Osteoblast (primary cell): ENCODE data around the gene CRY2. TPM values are rescaled to one million over a fixed set of nuclear protein-coding genes. Genes with fewer than 3 reads are reported as not detected.

Source experiments
- DNase-seq: peaks from one replicate; pipeline ENCODE4 v3.0.0; 2011; ENCODE audit warnings: low spot score, mixed read lengths; ENCODE audit not compliant: insufficient read length; ENCODE audit errors: missing footprints
- H2AFZ ChIP-seq: 2 replicates; pipeline ENCODE4 v1.6.0; 2011; ENCODE audit warnings: mild to moderate bottlenecking, low read length
- H3K27ac ChIP-seq: 2 replicates; pipeline ENCODE4 v1.5.1; 2011; ENCODE audit warnings: mild to moderate bottlenecking, low read depth, low read length, moderate library complexity
- H3K27me3 ChIP-seq: 2 replicates; pipeline ENCODE4 v1.6.0; 2012; ENCODE audit warnings: mild to moderate bottlenecking, control low read depth, inconsistent platforms, low read length, moderate library complexity; ENCODE audit not compliant: insufficient read depth
- H3K36me3 ChIP-seq: 2 replicates; pipeline ENCODE4 v1.5.1; 2011; ENCODE audit warnings: mild to moderate bottlenecking, low read length, control low read depth, moderate library complexity; ENCODE audit not compliant: insufficient read depth
- H3K4me1 ChIP-seq: 2 replicates; pipeline ENCODE4 v1.5.1; 2011; ENCODE audit warnings: mild to moderate bottlenecking, low read length, control low read depth, moderate library complexity; ENCODE audit not compliant: insufficient read depth
- H3K4me2 ChIP-seq: 2 replicates; pipeline ENCODE4 v1.6.0; 2011; ENCODE audit warnings: mild to moderate bottlenecking, low read length; ENCODE audit not compliant: insufficient read depth
- H3K4me3 ChIP-seq: fragments of 200-600 bp; sonication (generic); 3 replicates; pipeline ENCODE4 v1.5.1; 2012; ENCODE audit warnings: mild to moderate bottlenecking, low read length, inconsistent platforms; ENCODE audit not compliant: insufficient read depth
- H3K79me2 ChIP-seq: 2 replicates; pipeline ENCODE4 v1.6.0; 2012; ENCODE audit warnings: mild to moderate bottlenecking, low read length, control low read depth, inconsistent platforms; ENCODE audit not compliant: insufficient read depth
- H3K9me3 ChIP-seq: 2 replicates; pipeline ENCODE4 v1.5.1; 2011; ENCODE audit warnings: low read depth, low read length, control low read depth
- H4K20me1 ChIP-seq: 2 replicates; pipeline ENCODE4 v1.6.0; 2012; ENCODE audit warnings: mild to moderate bottlenecking, low read length, control low read depth; ENCODE audit not compliant: insufficient read depth
- CTCF ChIP-seq: IDR thresholded peaks from 2 replicates; pipeline ENCODE4 v1.5.1; 2011; ENCODE audit warnings: mild to moderate bottlenecking, low read depth, low read length, moderate library complexity; ENCODE audit errors: extremely low read depth
- total RNA-seq: library from RNA; depleted of rRNA; stranded (reverse); fragments of >200 nt; gene quantifications from 2 replicates; pipeline ENCODE4 v1.2.3, GENCODE V29; 2012

The CRY2 gene
- total RNA-seq, 1 donor = 21.0 TPM

DNA sequence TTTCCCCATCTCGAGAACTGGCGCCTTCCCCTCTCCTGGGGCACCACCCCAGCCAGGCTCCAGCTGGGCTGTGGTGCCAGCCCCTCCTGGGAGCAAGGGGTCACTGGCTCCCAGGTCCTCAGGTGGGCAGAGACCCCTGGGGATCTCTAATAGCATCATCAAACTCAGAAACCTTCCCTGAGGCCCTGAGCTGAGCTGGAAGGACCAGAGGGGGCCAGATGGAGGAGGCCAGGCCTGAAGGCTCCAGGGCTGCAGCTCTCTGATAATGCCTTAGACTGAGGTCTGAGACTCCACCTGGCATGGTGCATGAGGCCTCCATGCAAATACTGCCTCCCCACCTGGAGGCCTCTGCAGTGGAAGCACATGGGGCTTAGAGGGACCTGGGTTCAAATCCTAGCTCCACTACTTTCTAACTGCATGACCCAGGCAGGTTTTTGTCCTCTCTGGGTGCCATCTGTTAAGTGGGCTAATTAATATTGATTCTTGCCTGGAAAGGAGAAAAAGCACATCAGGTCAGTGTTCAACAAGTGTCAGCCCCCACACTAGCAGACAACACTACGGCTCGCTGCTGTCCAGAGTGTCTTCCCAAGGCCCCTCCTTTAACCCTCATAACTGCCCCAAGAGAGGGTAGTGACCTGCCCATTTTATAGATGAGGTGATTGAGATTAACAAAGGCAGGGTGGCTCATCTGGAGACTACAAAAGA, 39.7 kb downstream of the CRY2 start:
- Histone ChIP-seq H3K4me3 (no peak overlapping the region), H3K36me3 (peaks cover 2% of the 10 kb centered on the region), H3K27me3 (peaks cover 12% of the 10 kb centered on the region), H3K9me3 (no peaks in the 10 kb centered on the region), H2AFZ (no peak overlapping the region), H3K4me2 (no peak overlapping the region), H4K20me1 (peaks cover 27% of the 10 kb centered on the region), H3K79me2 (no peaks in the 10 kb centered on the region), H3K4me1 (no peaks in the 10 kb centered on the region), H3K27ac (no peak overlapping the region)
- peak; percentile 79 for DNase-seq
- no peak for TF ChIP-seq CTCF

DNA sequence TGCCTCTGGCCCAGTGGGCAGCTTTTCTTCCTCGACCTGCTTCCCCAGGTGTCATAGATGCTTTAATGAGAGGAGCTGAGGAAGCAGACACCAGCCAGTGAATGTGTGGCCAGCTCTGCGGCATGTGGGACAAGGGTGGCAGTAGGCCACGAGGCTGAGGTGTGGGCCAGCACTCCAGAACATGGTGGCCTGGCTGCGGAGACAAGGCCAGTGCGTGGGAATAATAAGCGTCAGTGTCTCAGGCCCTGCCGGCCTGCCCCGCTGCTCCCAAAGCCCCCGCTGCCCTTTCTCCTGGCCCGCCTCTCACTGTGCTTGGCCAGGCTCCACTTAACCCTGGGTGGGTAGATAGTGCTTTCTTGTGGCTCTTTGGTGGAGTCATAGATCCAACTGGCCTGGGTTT, 40.3 kb downstream of the CRY2 start:
- Histone ChIP-seq H3K36me3 (no peaks in the 10 kb centered on the region), H3K4me2 (no peak overlapping the region), H3K4me1 (no peaks in the 10 kb centered on the region), H2AFZ (no peak overlapping the region), H3K79me2 (no peaks in the 10 kb centered on the region), H4K20me1 (peaks cover 21% of the 10 kb centered on the region), H3K9me3 (no peaks in the 10 kb centered on the region), H3K27me3 (peaks cover 12% of the 10 kb centered on the region), H3K27ac (no peak overlapping the region), H3K4me3 (no peak overlapping the region)
- DNase-seq = peak; percentile 62
- no peak for TF ChIP-seq CTCF

DNA sequence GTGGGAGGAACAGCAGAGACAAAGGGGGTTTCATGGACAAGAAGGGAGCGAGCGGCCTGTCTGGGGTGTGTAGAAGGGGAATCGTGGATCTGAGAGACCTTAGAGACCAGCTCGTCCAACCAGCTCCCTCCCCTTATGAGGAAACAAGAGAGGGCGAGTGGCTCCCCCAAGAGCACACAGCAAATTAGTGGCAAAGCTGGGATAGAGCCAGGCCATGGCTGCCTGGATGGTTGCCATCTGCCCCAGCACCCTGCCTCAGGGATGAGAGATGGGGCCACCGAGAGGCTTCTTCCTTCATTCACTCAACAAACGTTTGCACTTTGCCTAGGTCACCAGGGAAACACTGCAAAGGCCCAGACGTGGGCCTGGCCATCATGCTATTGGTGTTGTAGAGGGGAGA, 42.3 kb downstream of the CRY2 start:
- TF ChIP-seq CTCF = no peak

GRCh38 chr11:45889966-45890365, 42.7 kb downstream of the CRY2 start:
- Histone ChIP-seq H3K4me1 (no peaks in the 10 kb centered on the region), H3K27ac (no peak overlapping the region), H3K79me2 (no peaks in the 10 kb centered on the region), H4K20me1 (peaks cover 12% of the 10 kb centered on the region), H3K4me3 (no peak overlapping the region), H3K9me3 (no peaks in the 10 kb centered on the region), H3K4me2 (no peak overlapping the region), H2AFZ (no peak overlapping the region), H3K36me3 (no peaks in the 10 kb centered on the region), H3K27me3 (peaks cover 16% of the 10 kb centered on the region)
- TF ChIP-seq CTCF = no peak
- no peak for DNase-seq

More for the DNA sequence above, 42.3 kb downstream of the CRY2 start:
- Histone ChIP-seq H3K27ac (no peak overlapping the region), H3K4me1 (no peaks in the 10 kb centered on the region), H3K4me2 (no peak overlapping the region), H4K20me1 (peaks cover 13% of the 10 kb centered on the region), H2AFZ (no peak overlapping the region), H3K4me3 (no peak overlapping the region), H3K79me2 (no peaks in the 10 kb centered on the region), H3K36me3 (no peaks in the 10 kb centered on the region), H3K9me3 (no peaks in the 10 kb centered on the region), H3K27me3 (peaks cover 17% of the 10 kb centered on the region)
- DNase-seq = no peak
